Thyroid gland (tissue), 4 donors: ENCODE data around the gene MED16. TPM values are rescaled to one million over a fixed set of nuclear protein-coding genes. Genes with fewer than 3 reads are reported as not detected.

Experiments used
- DNase-seq, 2 donors: peaks; one replicate each; pipeline ENCODE4 v3.0.0-alpha.2; 2019
- H3K27ac ChIP-seq, 3 donors: fragments of 200-600 bp; sonication (generic); 1 replicate in 2 of 3; 2 replicates in 1 of 3; pipeline ENCODE4 v1.5.1; 2016 to 2019; ENCODE audit warnings: mild to moderate bottlenecking in 1 of 3, moderate library complexity in 1 of 3
- H3K27me3 ChIP-seq: fragments of 200-600 bp; sonication (generic); one replicate; pipeline ENCODE4 v1.5.1; 2019
- H3K36me3 ChIP-seq, 2 donors: fragments of 200-600 bp; sonication (generic); one replicate each; pipeline ENCODE4 v1.5.1; 2016 to 2019
- H3K4me1 ChIP-seq, 2 donors: fragments of 200-600 bp; sonication (generic); one replicate each; pipeline ENCODE4 v1.5.1; 2017 to 2019
- H3K4me3 ChIP-seq, 3 donors: fragments of 200-600 bp; sonication (generic); replicated peaks in 1 of 3; 1 replicate in 2 of 3; 2 replicates in 1 of 3; pipeline ENCODE4 v1.5.1; 2016; ENCODE audit warnings: mild to moderate bottlenecking in 1 of 3
- H3K9me3 ChIP-seq: fragments of 200-600 bp; sonication (generic); one replicate; pipeline ENCODE4 v1.5.1; 2017
- CTCF ChIP-seq, 6 experiments: fragments of 200-600 bp in 3 of 6; fragments of 450-650 bp in 3 of 6; sonication (generic) in 3 of 6; IDR thresholded peaks; one replicate each; pipeline ENCODE4 v1.5.1; 2016 to 2019; ENCODE audit warnings: antibody characterized with exemption in 6 of 6, mild to moderate bottlenecking in 2 of 6, inconsistent platforms in 1 of 6, moderate library complexity in 1 of 6
- POLR2A ChIP-seq, 2 donors: fragments of 450-650 bp; IDR thresholded peaks; one replicate each; pipeline ENCODE4 v1.6.1; 2017; ENCODE audit warnings: antibody characterized with exemption in 2 of 2, mild to moderate bottlenecking in 2 of 2, moderate library complexity in 1 of 2
- WGBS, 2 donors: methylation state at CpG; one replicate each; pipeline ENCODE4 v1.1.5; 2017; 5-methylcytosine and 5-hydroxymethylcytosine counted together
- intact Hi-C: fragments of 100-400 bp; cut with DNase I; formaldehyde crosslinking; loops from one replicate; pipeline ENCODE4 v1.15.1; 2023
- total RNA-seq, 4 donors: library from RNA; depleted of rRNA; stranded (reverse); fragments of >200 nt; gene quantifications; one replicate each; pipeline ENCODE4 v1.2.3, GENCODE V29; 2016

The MED16 gene
- total RNA-seq, 4 donors from 2014 or later, result 33.2 to 66.5 (median 54.3) TPM

GRCh38 chr19:934865-935479 is 42.0 kb upstream of the MED16 start:
- DNase-seq, result peak; percentile 99
- Histone ChIP-seq H3K4me1 (peaks cover 16 to 20% of the 10 kb centered on the region in 2 donors), H3K4me3 (no peak overlapping the region)

GRCh38 chr19:934197-934840 is 41.3 kb upstream of the MED16 start:
- Histone ChIP-seq H3K4me1 (peaks cover 16 to 20% of the 10 kb centered on the region in 2 donors), H3K4me3 (no peak overlapping the region), H3K27me3 (no peaks in the 10 kb centered on the region), H3K36me3 (no peaks in the 10 kb centered on the region), H3K27ac (peak overlapping the region; percentile 74 to 76 (median 76)), H3K9me3 (no peaks in the 10 kb centered on the region)
- WGBS, 2 donors, result 74 to 78% methylated on average over 21 to 26 of the region's 29 CpGs
- TF ChIP-seq POLR2A (IDR thresholded peaks at IDR 0.05) (no peak), CTCF (IDR thresholded peaks at IDR 0.05) (no peak)
- no peak for DNase-seq
- intact Hi-C loops, result no loop called here

More at GRCh38 chr19:934865-935479, 42.0 kb upstream of the MED16 start:
- Histone ChIP-seq H3K27ac (peak overlapping the region; percentile 75 to 76 (median 76)), H3K27me3 (no peaks in the 10 kb centered on the region), H3K36me3 (no peaks in the 10 kb centered on the region), H3K9me3 (no peaks in the 10 kb centered on the region)
- WGBS, 2 donors, result 8 to 41% methylated on average over 6 to 17 of the region's 31 CpGs
- peak in 1 of 2 donors; percentile 43 for TF ChIP-seq POLR2A (IDR thresholded peaks at IDR 0.05)
- peak in 1 of 6 experiments; percentile 15 for TF ChIP-seq CTCF (IDR thresholded peaks at IDR 0.05)
- intact Hi-C loops, result no loop called here

- intact Hi-C loops, result no loop called here
- WGBS, 2 donors, result 62 to 81% methylated on average over 7 to 14 of the region's 14 CpGs
- no peak for DNase-seq
- Histone ChIP-seq H3K4me3 (no peak overlapping the region), H3K4me1 (peaks cover 16 to 20% of the 10 kb centered on the region in 2 donors), H3K27me3 (no peaks in the 10 kb centered on the region), H3K36me3 (no peaks in the 10 kb centered on the region), H3K27ac (no peak overlapping the region), H3K9me3 (no peaks in the 10 kb centered on the region)
- no peak for TF ChIP-seq POLR2A (IDR thresholded peaks at IDR 0.05)
- no peak for TF ChIP-seq CTCF (IDR thresholded peaks at IDR 0.05)
Measured at GRCh38 chr19:933553-933882, 40.5 kb upstream of the MED16 start.

GRCh38 chr19:932648-933552 is 39.9 kb upstream of the MED16 start:
- Histone ChIP-seq H3K36me3 (no peaks in the 10 kb centered on the region), H3K4me3 (no peak overlapping the region), H3K9me3 (no peaks in the 10 kb centered on the region), H3K27me3 (no peaks in the 10 kb centered on the region), H3K4me1 (peaks cover 16 to 20% of the 10 kb centered on the region in 2 donors), H3K27ac (no peak overlapping the region)
- WGBS, 2 donors, result 69 to 77% methylated on average over 28 to 45 of the region's 54 CpGs
- intact Hi-C loops, result no loop called here
- DNase-seq, result peak in 1 of 2 donors; percentile 34
- TF ChIP-seq POLR2A (IDR thresholded peaks at IDR 0.05) (no peak), CTCF (IDR thresholded peaks at IDR 0.05) (no peak)
